ENCODE measurements around the gene ZNF787.

ZNF787 gene

DNA sequence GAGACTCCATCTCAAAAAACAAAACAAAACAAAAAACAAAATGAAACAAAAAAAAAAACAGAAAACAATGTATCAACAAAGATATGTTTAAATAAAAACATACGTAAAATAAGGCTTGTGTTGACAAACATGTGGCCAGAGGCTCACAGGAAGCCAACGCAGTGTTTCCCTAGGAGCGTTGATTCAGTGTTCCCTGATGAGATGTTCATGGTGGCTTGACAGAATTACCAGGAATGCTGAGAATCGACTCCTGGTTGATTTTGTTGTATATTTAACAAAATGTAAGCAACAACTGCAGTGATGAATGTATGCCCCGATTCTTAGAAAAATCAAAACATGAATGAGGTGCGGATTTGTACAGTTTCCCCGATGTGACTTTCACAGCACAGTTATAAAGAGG lies 8.9 kb upstream of the ZNF787 start (continued):
- TF ChIP-seq, protein P1, sequence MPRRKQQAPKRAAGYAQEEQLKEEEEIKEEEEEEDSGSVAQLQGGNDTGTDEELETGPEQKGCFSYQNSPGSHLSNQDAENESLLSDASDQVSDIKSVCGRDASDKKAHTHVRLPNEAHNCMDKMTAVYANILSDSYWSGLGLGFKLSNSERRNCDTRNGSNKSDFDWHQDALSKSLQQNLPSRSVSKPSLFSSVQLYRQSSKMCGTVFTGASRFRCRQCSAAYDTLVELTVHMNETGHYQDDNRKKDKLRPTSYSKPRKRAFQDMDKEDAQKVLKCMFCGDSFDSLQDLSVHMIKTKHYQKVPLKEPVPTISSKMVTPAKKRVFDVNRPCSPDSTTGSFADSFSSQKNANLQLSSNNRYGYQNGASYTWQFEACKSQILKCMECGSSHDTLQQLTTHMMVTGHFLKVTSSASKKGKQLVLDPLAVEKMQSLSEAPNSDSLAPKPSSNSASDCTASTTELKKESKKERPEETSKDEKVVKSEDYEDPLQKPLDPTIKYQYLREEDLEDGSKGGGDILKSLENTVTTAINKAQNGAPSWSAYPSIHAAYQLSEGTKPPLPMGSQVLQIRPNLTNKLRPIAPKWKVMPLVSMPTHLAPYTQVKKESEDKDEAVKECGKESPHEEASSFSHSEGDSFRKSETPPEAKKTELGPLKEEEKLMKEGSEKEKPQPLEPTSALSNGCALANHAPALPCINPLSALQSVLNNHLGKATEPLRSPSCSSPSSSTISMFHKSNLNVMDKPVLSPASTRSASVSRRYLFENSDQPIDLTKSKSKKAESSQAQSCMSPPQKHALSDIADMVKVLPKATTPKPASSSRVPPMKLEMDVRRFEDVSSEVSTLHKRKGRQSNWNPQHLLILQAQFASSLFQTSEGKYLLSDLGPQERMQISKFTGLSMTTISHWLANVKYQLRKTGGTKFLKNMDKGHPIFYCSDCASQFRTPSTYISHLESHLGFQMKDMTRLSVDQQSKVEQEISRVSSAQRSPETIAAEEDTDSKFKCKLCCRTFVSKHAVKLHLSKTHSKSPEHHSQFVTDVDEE (CRISPR knock-in tag; IDR thresholded peaks at IDR 0.05): no peak
- TF ChIP-seq ZFP3 (CRISPR knock-in tag; IDR thresholded peaks at IDR 0.05) (no peak), ISL1 (CRISPR knock-in tag; IDR thresholded peaks at IDR 0.05) (no peak), ZC3H10 (CRISPR knock-in tag; IDR thresholded peaks at IDR 0.05) (no peak), TCF4 (CRISPR knock-in tag; IDR thresholded peaks at IDR 0.05; ENCODE audit: borderline replicate concordance) (no peak)
- TF ChIP-seq, protein P2, sequence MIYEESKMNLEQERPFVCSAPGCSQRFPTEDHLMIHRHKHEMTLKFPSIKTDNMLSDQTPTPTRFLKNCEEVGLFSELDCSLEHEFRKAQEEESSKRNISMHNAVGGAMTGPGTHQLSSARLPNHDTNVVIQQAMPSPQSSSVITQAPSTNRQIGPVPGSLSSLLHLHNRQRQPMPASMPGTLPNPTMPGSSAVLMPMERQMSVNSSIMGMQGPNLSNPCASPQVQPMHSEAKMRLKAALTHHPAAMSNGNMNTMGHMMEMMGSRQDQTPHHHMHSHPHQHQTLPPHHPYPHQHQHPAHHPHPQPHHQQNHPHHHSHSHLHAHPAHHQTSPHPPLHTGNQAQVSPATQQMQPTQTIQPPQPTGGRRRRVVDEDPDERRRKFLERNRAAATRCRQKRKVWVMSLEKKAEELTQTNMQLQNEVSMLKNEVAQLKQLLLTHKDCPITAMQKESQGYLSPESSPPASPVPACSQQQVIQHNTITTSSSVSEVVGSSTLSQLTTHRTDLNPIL (CRISPR knock-in tag; IDR thresholded peaks at IDR 0.05; ENCODE audit: low read depth): no peak

DNA sequence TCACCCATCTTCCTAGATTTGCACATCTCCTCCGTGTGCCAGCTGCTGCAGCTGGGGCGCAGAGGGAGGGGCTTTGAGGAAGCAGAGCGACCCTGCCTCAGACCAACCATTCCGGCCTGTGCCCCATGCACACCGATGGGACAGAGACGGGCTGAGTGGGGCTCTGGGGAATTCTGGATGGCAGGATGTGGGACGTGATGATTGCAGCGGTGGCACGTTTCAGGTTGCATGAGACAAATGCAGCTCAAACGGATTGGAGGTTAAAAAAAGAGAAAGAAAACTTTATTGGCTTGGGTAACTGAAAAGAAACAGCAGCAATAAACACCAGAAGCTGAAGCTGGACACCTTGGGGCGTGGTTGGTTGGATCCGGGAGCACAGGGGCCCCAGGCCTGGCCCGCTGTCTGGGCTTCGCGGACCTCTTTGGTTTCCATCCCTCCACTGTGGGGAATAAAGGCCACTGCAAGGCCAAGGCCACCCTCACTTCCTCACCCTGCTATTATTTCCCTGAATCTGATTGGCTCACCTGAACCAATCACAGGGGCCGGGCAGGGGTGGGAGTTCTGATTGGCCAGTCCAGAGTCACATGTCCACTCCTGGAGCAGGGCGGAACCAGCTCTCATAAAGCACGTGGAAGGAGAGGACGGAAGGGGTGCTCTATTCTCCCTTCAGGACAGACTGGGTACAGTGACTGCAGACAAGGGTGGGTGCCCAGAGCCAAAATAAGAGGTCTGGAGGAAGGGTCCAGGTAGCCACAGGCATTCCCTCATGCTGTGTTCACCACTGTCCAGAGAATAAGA lies 6.1 kb upstream of the ZNF787 start:
- TF ChIP-seq, protein P3, sequence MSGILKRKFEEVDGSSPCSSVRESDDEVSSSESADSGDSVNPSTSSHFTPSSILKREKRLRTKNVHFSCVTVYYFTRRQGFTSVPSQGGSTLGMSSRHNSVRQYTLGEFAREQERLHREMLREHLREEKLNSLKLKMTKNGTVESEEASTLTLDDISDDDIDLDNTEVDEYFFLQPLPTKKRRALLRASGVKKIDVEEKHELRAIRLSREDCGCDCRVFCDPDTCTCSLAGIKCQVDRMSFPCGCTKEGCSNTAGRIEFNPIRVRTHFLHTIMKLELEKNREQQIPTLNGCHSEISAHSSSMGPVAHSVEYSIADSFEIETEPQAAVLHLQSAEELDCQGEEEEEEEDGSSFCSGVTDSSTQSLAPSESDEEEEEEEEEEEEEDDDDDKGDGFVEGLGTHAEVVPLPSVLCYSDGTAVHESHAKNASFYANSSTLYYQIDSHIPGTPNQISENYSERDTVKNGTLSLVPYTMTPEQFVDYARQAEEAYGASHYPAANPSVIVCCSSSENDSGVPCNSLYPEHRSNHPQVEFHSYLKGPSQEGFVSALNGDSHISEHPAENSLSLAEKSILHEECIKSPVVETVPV (CRISPR knock-in tag; IDR thresholded peaks at IDR 0.05): no peak
- TF ChIP-seq ZFP3 (CRISPR knock-in tag; IDR thresholded peaks at IDR 0.05) (no peak), SNAI2 (CRISPR knock-in tag; IDR thresholded peaks at IDR 0.05) (no peak), PPARA (CRISPR knock-in tag; IDR thresholded peaks at IDR 0.05; ENCODE audit: borderline replicate concordance) (no peak), CSDC2 (CRISPR knock-in tag; IDR thresholded peaks at IDR 0.05) (no peak), ZNF70 (CRISPR knock-in tag; IDR thresholded peaks at IDR 0.05) (no peak), ZNF8 (CRISPR knock-in tag; IDR thresholded peaks at IDR 0.05) (no peak), TOX (CRISPR knock-in tag; IDR thresholded peaks at IDR 0.05; ENCODE audit: borderline replicate concordance) (no peak), ARNTL (CRISPR knock-in tag; IDR thresholded peaks at IDR 0.05; ENCODE audit: borderline replicate concordance, low read depth) (no peak), ZC3H10 (CRISPR knock-in tag; IDR thresholded peaks at IDR 0.05) (no peak), RARB (CRISPR knock-in tag; IDR thresholded peaks at IDR 0.05) (no peak), OSR1 (CRISPR knock-in tag; IDR thresholded peaks at IDR 0.05) (no peak), ZNF565 (CRISPR knock-in tag; conservative IDR thresholded peaks at IDR 0.05; ENCODE audit: low read depth) (no peak), ISL1 (CRISPR knock-in tag; IDR thresholded peaks at IDR 0.05) (no peak), ZFP30 (CRISPR knock-in tag; IDR thresholded peaks at IDR 0.05) (no peak)
- TF ChIP-seq, protein P4, sequence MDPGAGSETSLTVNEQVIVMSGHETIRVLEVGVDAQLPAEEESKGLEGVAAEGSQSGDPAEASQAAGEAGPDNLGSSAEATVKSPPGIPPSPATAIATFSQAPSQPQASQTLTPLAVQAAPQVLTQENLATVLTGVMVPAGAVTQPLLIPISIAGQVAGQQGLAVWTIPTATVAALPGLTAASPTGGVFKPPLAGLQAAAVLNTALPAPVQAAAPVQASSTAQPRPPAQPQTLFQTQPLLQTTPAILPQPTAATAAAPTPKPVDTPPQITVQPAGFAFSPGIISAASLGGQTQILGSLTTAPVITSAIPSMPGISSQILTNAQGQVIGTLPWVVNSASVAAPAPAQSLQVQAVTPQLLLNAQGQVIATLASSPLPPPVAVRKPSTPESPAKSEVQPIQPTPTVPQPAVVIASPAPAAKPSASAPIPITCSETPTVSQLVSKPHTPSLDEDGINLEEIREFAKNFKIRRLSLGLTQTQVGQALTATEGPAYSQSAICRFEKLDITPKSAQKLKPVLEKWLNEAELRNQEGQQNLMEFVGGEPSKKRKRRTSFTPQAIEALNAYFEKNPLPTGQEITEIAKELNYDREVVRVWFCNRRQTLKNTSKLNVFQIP (CRISPR knock-in tag; IDR thresholded peaks at IDR 0.05; ENCODE audit: borderline replicate concordance, low read depth): no peak
- TF ChIP-seq, protein P1 (CRISPR knock-in tag; IDR thresholded peaks at IDR 0.05): no peak
- ATAC-seq: no peak

Data from SK-N-SH treated with all-trans-retinoic acid at 6 μM for 48 hours (cell line).